H9 (cell line): ENCODE data around the gene TDRD9. TPM values are rescaled to one million over a fixed set of nuclear protein-coding genes. Genes with fewer than 3 reads are reported as not detected.

Experiments used
- DNase-seq: peaks from one replicate; pipeline ENCODE4 v3.0.0-alpha.2; 2017
- H2AFZ ChIP-seq: one replicate; pipeline ENCODE4 v1.6.1; 2013; ENCODE audit warnings: mild to moderate bottlenecking, low read length, control low read depth, moderate library complexity
- H2AK5ac ChIP-seq: 2 replicates; pipeline ENCODE4 v1.6.1; 2013; ENCODE audit warnings: low read length, control low read depth, mixed read lengths; ENCODE audit not compliant: insufficient read length
- H2BK120ac ChIP-seq: one replicate; pipeline ENCODE4 v1.6.1; 2013; ENCODE audit warnings: low read depth, mild to moderate bottlenecking, low read length, control low read depth, inconsistent platforms; ENCODE audit not compliant: poor library complexity, severe bottlenecking
- H2BK12ac ChIP-seq: 2 replicates; pipeline ENCODE4 v1.6.1; 2013; ENCODE audit warnings: low read length, control low read depth, mixed read lengths, low read depth; ENCODE audit not compliant: insufficient read length
- H2BK15ac ChIP-seq: 2 replicates; pipeline ENCODE4 v1.6.1; 2013; ENCODE audit warnings: low read depth, low read length, control low read depth
- H2BK20ac ChIP-seq: one replicate; pipeline ENCODE4 v1.6.1; 2013; ENCODE audit warnings: low read depth, mild to moderate bottlenecking, low read length, control low read depth, inconsistent platforms; ENCODE audit not compliant: poor library complexity, severe bottlenecking
- H2BK5ac ChIP-seq: 2 replicates; pipeline ENCODE4 v1.6.1; 2013; ENCODE audit warnings: low read length, control low read depth, mixed read lengths; ENCODE audit not compliant: insufficient read length
- H3K14ac ChIP-seq: 2 replicates; pipeline ENCODE4 v1.6.1; 2013; ENCODE audit warnings: low read length, control low read depth; ENCODE audit not compliant: insufficient read depth
- H3K18ac ChIP-seq: 2 replicates; pipeline ENCODE4 v1.6.1; 2013; ENCODE audit warnings: low read depth, mild to moderate bottlenecking, mixed read lengths, low read length, control low read depth; ENCODE audit not compliant: insufficient read length
- H3K23ac ChIP-seq: 2 replicates; pipeline ENCODE4 v1.6.1; 2013; ENCODE audit warnings: low read length, control low read depth, mixed read lengths, low read depth; ENCODE audit not compliant: insufficient read length
- H3K23me2 ChIP-seq: 2 replicates; pipeline ENCODE4 v1.6.1; 2013; ENCODE audit warnings: low read depth, mild to moderate bottlenecking, mixed read lengths, low read length, control low read depth; ENCODE audit not compliant: insufficient read length, poor library complexity, severe bottlenecking
- H3K27ac ChIP-seq: 2 replicates; pipeline ENCODE4 v1.5.1; 2013; ENCODE audit warnings: low read length, control low read depth, mixed read lengths, low read depth; ENCODE audit not compliant: insufficient read length
- H3K27me3 ChIP-seq: 2 replicates; pipeline ENCODE4 v1.6.1; 2013; ENCODE audit warnings: low read length, control low read depth, inconsistent platforms; ENCODE audit not compliant: insufficient read depth
- H3K4ac ChIP-seq: 2 replicates; pipeline ENCODE4 v1.6.1; 2013; ENCODE audit warnings: low read depth, mild to moderate bottlenecking, control low read depth, inconsistent platforms, low read length, moderate library complexity
- H3K4me1 ChIP-seq: 2 replicates; pipeline ENCODE4 v1.6.1; 2013; ENCODE audit warnings: low read length, control low read depth, inconsistent platforms; ENCODE audit not compliant: insufficient read depth
- H3K4me2 ChIP-seq: 2 replicates; pipeline ENCODE4 v1.6.1; 2013; ENCODE audit warnings: low read length, control low read depth, mixed read lengths; ENCODE audit not compliant: insufficient read length, insufficient read depth
- H3K56ac ChIP-seq: 2 replicates; pipeline ENCODE4 v1.6.1; 2013; ENCODE audit warnings: low read depth, mild to moderate bottlenecking, mixed read lengths, low read length, control low read depth; ENCODE audit not compliant: insufficient read length
- H3K79me1 ChIP-seq: 2 replicates; pipeline ENCODE4 v1.6.1; 2013; ENCODE audit warnings: low read depth, mild to moderate bottlenecking, moderate library complexity, low read length, control low read depth, inconsistent platforms; ENCODE audit not compliant: insufficient read depth, poor library complexity, severe bottlenecking
- H3K79me2 ChIP-seq: 2 replicates; pipeline ENCODE4 v1.6.1; 2013; ENCODE audit warnings: low read length, control low read depth, inconsistent platforms; ENCODE audit not compliant: insufficient read depth
- H3K9ac ChIP-seq: 2 replicates; pipeline ENCODE4 v1.6.1; 2013; ENCODE audit warnings: low read length, control low read depth, mixed read lengths; ENCODE audit not compliant: insufficient read length; ENCODE audit errors: extremely low read depth
- H3K9me3 ChIP-seq: one replicate; pipeline ENCODE4 v1.6.1; 2013; ENCODE audit warnings: low read depth, low read length, inconsistent platforms; ENCODE audit not compliant: control insufficient read depth
- H3T11ph ChIP-seq: one replicate; pipeline ENCODE4 v1.6.1; 2013; ENCODE audit warnings: mild to moderate bottlenecking, low read length, control low read depth, inconsistent platforms
- H4K20me1 ChIP-seq: one replicate; pipeline ENCODE4 v1.6.1; 2013; ENCODE audit not compliant: control insufficient read depth, insufficient read length, insufficient read depth
- H4K5ac ChIP-seq: 2 replicates; pipeline ENCODE4 v1.6.1; 2013; ENCODE audit warnings: low read depth, mild to moderate bottlenecking, mixed read lengths, low read length, control low read depth; ENCODE audit not compliant: insufficient read length
- H4K8ac ChIP-seq: replicated peaks from 2 replicates; pipeline ENCODE4 v1.6.1; 2013; ENCODE audit warnings: low read length, control low read depth, mixed read lengths, low read depth; ENCODE audit not compliant: insufficient read length
- H4K91ac ChIP-seq: 2 replicates; pipeline ENCODE4 v1.6.1; 2013; ENCODE audit warnings: low read depth, mild to moderate bottlenecking, moderate library complexity, mixed read lengths, low read length, control low read depth; ENCODE audit not compliant: insufficient read length
- H3K27ac Mint-ChIP-seq, 3 experiments: 2 replicates in 2 of 3; 3 replicates in 1 of 3; pipeline ENCODE4 v1.8.0; 2020 to 2021; ENCODE audit warnings: mixed read lengths in 3 of 3, mild to moderate bottlenecking in 1 of 3, moderate library complexity in 1 of 3
- H3K27me3 Mint-ChIP-seq: 2 replicates; pipeline ENCODE4 v1.8.0; 2021; ENCODE audit warnings: low read depth, mild to moderate bottlenecking, moderate library complexity, mixed read lengths
- H3K36me3 Mint-ChIP-seq, 3 experiments: 2 replicates in 2 of 3; 3 replicates in 1 of 3; pipeline ENCODE4 v1.8.0; 2020 to 2021; ENCODE audit warnings: low read depth in 3 of 3, mixed read lengths in 3 of 3; ENCODE audit not compliant: insufficient read depth in 1 of 3
- H3K4me1 Mint-ChIP-seq, 2 experiments: 2 replicates each; pipeline ENCODE4 v1.8.0; 2020; ENCODE audit warnings: mixed read lengths in 2 of 2
- H3K4me3 Mint-ChIP-seq, 2 experiments: 2 replicates in 1 of 2; 3 replicates in 1 of 2; pipeline ENCODE4 v1.8.0; 2020 to 2021; ENCODE audit warnings: mild to moderate bottlenecking in 2 of 2, mixed read lengths in 2 of 2, moderate library complexity in 1 of 2
- H3K9me3 Mint-ChIP-seq, 2 experiments: 2 replicates in 1 of 2; 3 replicates in 1 of 2; pipeline ENCODE4 v1.8.0; 2020; ENCODE audit warnings: mild to moderate bottlenecking in 2 of 2, mixed read lengths in 2 of 2, moderate library complexity in 1 of 2
- CTCF ChIP-seq: fragments of 200-600 bp; sonication (generic); conservative IDR thresholded peaks from 3 replicates; pipeline ENCODE4 v1.8.0; 2021; ENCODE audit warnings: antibody characterized with exemption, mild to moderate bottlenecking
- WGBS: extraction: QIAGEN DNeasy Blood & Tissue Kit; methylation state at CpG from one replicate; pipeline ENCODE4 v1.1.7; 2013; ENCODE audit warnings: missing lambda C conversion rate, low lambda C conversion rate, mixed read lengths; ENCODE audit not compliant: insufficient read length; ENCODE audit errors: extremely low coverage; 5-methylcytosine and 5-hydroxymethylcytosine counted together
- total RNA-seq: library from RNA; stranded (reverse); gene quantifications from 2 replicates; pipeline ENCODE4 v1.2.1, GENCODE V29; 2021

TDRD9 gene
- total RNA-seq, 1 experiment from 2014 or later = not detected

DNA sequence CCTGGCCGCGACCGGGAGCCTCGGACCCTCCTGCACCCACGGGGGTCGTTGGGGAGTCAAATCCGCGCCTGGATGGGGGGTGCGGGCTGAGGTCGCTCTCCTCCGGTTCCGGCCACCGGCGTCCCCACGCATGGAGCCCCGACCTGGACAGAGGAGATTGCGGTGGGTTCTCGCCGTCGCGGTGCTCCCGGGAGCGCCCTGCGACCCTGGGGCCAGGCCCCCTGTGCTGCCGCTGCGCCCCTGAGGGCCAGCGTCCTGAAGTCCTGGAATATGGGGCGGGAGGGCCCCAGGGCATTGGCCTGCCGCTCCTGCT, 157.6 kb downstream of the TDRD9 start:
- Histone ChIP-seq H2BK5ac (no peak overlapping the region), H3K27ac (no peak overlapping the region), H3K9ac (no peak overlapping the region), H3K79me1 (no peaks in the 10 kb centered on the region), H4K91ac (no peak overlapping the region), H4K5ac (no peak overlapping the region), H3K4me1 (no peaks in the 10 kb centered on the region), H2AK5ac (no peak overlapping the region), H2BK15ac (no peak overlapping the region), H3K9me3 (no peaks in the 10 kb centered on the region), H2BK12ac (no peak overlapping the region), H2AFZ (no peak overlapping the region), H4K20me1 (no peaks in the 10 kb centered on the region), H3K18ac (no peak overlapping the region), H3K56ac (no peak overlapping the region), H3K23ac (no peak overlapping the region), H3K27me3 (no peaks in the 10 kb centered on the region), H4K8ac (no peak overlapping the region), H2BK120ac (no peak overlapping the region), H3K4me2 (no peak overlapping the region), H3K14ac (no peak overlapping the region), H3K23me2 (no peaks in the 10 kb centered on the region), H3K79me2 (no peaks in the 10 kb centered on the region), H3T11ph (no peak overlapping the region), H2BK20ac (no peak overlapping the region), H3K4ac (no peak overlapping the region)
- no peak for DNase-seq
- H3K36me3 Mint-ChIP-seq = no peaks in the 10 kb centered on the region
- no peak overlapping the region for H3K4me3 Mint-ChIP-seq
- no CpG with 5 or more reads among the region's 29 CpGs for WGBS
- peaks cover 0 to 6% of the 10 kb centered on the region in 2 experiments; a peak in 2 of 4 replicates for H3K4me1 Mint-ChIP-seq
- peaks cover 5% of the 10 kb centered on the region for H3K27me3 Mint-ChIP-seq
- no peak overlapping the region for H3K27ac Mint-ChIP-seq
- TF ChIP-seq CTCF = no peak
- no peaks in the 10 kb centered on the region; a peak in 2 of 5 replicates for H3K9me3 Mint-ChIP-seq
